Hepatocyte (in vitro differentiated cells): ENCODE data around the gene USP48.

Experiments used
- EZH2 ChIP-seq: fragments of 200-600 bp; sonication (generic); IDR thresholded peaks from 2 replicates; pipeline ENCODE4 v1.6.1; 2016; ENCODE audit warnings: antibody characterized with exemption, mild to moderate bottlenecking, borderline replicate concordance
- EZH2phosphoT487 ChIP-seq: fragments of 200-600 bp; sonication (generic); IDR thresholded peaks from one replicate; pipeline ENCODE4 v1.6.1; 2018; ENCODE audit warnings: antibody characterized with exemption, mild to moderate bottlenecking, low read depth, moderate library complexity; ENCODE audit not compliant: unreplicated experiment, severe bottlenecking
- TF ChIP-seq, protein P1 (sequence below): fragments of 200-600 bp; sonication (generic); IDR thresholded peaks from 2 replicates; pipeline ENCODE4 v1.5.1; 2016; ENCODE audit warnings: antibody characterized with exemption, mild to moderate bottlenecking; ENCODE audit not compliant: poor library complexity

DNA sequence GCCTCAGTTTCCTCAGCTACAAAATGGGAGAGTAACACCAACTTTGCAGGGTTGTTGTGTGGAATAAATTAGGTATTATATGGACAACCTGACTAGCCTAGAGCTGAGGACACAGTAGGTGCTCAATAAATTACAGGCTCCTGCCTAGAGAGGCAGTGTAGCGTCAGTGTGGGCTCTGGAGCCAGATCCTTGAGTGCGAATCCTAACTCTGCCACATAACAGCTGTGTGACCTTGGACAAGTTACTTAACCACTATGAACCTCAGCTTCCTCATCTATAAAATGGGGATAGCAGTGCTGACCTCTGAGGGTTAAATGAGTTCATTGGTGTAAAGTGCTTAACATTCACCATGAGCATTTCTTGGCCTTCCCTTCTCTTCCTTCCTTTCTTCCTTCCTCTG, 146.9 kb downstream of the USP48 start:
- TF ChIP-seq, protein P1, sequence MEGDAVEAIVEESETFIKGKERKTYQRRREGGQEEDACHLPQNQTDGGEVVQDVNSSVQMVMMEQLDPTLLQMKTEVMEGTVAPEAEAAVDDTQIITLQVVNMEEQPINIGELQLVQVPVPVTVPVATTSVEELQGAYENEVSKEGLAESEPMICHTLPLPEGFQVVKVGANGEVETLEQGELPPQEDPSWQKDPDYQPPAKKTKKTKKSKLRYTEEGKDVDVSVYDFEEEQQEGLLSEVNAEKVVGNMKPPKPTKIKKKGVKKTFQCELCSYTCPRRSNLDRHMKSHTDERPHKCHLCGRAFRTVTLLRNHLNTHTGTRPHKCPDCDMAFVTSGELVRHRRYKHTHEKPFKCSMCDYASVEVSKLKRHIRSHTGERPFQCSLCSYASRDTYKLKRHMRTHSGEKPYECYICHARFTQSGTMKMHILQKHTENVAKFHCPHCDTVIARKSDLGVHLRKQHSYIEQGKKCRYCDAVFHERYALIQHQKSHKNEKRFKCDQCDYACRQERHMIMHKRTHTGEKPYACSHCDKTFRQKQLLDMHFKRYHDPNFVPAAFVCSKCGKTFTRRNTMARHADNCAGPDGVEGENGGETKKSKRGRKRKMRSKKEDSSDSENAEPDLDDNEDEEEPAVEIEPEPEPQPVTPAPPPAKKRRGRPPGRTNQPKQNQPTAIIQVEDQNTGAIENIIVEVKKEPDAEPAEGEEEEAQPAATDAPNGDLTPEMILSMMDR: no peak
- no peak for TF ChIP-seq EZH2
- no peak for TF ChIP-seq EZH2phosphoT487
